IMR-90 (cell line): Measurements from ENCODE around the gene NKIRAS1. TPM values are rescaled to one million over a fixed set of nuclear protein-coding genes. Genes with fewer than 3 reads are reported as not detected.

Experiments
- ATAC-seq: fragments of 200-7000 bp; cut with Tn5 transposase; 2 replicates; pipeline ENCODE4 v1.9.1; 2020; ENCODE audit warnings: low read depth, mild to moderate bottlenecking, moderate library complexity
- BruUV-seq: library from RNA; stranded (reverse); fragments of 400-500 nt; replicated peaks from 2 replicates; lab custom pipeline; 2021; lab: Mats Ljungman, UMichigan
- CTCF ChIA-PET: fragments of 300-600 bp; formaldehyde crosslinking; extraction: SDS; loops from one replicate; lab custom pipeline; 2021; ENCODE audit warnings: antibody characterized with exemption; lab: Yijun Ruan, JAX
- POLR2A ChIA-PET: fragments of 300-600 bp; sonication (Branson Sonifier 250); formaldehyde crosslinking; loops from one replicate; lab custom pipeline; 2022; ENCODE audit warnings: antibody characterized with exemption; ENCODE audit not compliant: unreplicated experiment; lab: Charles Lee
- DNase-seq: peaks from one replicate; pipeline ENCODE4 v3.0.0; 2013
- H2AFZ ChIP-seq: replicated peaks from 2 replicates; pipeline ENCODE3; 2013; ENCODE audit warnings: low read length, mild to moderate bottlenecking; ENCODE audit not compliant: poor library complexity
- H2AK5ac ChIP-seq: 2 replicates; pipeline ENCODE4 v1.6.1; 2013; ENCODE audit warnings: low read depth, low read length, inconsistent platforms
- H2AK9ac ChIP-seq: replicated peaks from 2 replicates; pipeline ENCODE3; 2013; ENCODE audit warnings: mild to moderate bottlenecking, low read depth, low read length, moderate library complexity; ENCODE audit not compliant: poor library complexity
- H2BK120ac ChIP-seq: 2 replicates; pipeline ENCODE4 v1.6.1; 2013; ENCODE audit warnings: low read depth, low read length, inconsistent platforms
- H2BK15ac ChIP-seq: 3 replicates; pipeline ENCODE4 v1.6.1; 2013; ENCODE audit warnings: low read depth, low read length, inconsistent platforms
- H2BK20ac ChIP-seq: 2 replicates; pipeline ENCODE4 v1.6.1; 2013; ENCODE audit warnings: low read depth, mild to moderate bottlenecking, inconsistent platforms, low read length, moderate library complexity
- H2BK5ac ChIP-seq: 2 replicates; pipeline ENCODE4 v1.6.1; 2013; ENCODE audit warnings: mild to moderate bottlenecking, low read depth, low read length, inconsistent platforms; ENCODE audit not compliant: poor library complexity, severe bottlenecking
- H3K14ac ChIP-seq: replicated peaks from 2 replicates; pipeline ENCODE4 v1.6.1; 2013; ENCODE audit warnings: low read depth, low read length, inconsistent platforms
- H3K18ac ChIP-seq: 2 replicates; pipeline ENCODE4 v1.6.1; 2013; ENCODE audit warnings: low read depth, low read length, control low read depth
- H3K23ac ChIP-seq: 2 replicates; pipeline ENCODE4 v1.6.1; 2013; ENCODE audit warnings: low read depth, low read length, inconsistent platforms
- H3K27ac ChIP-seq: 2 replicates; pipeline ENCODE4 v1.5.1; 2013; ENCODE audit warnings: mild to moderate bottlenecking, control low read depth, low read length; ENCODE audit not compliant: insufficient read depth
- H3K27me3 ChIP-seq: 2 replicates; pipeline ENCODE4 v1.6.1; 2013; ENCODE audit warnings: low read length; ENCODE audit not compliant: control insufficient read depth, insufficient read depth
- H3K36me3 ChIP-seq: 2 replicates; pipeline ENCODE4 v1.6.1; 2013; ENCODE audit warnings: low read length, mixed read lengths; ENCODE audit not compliant: control insufficient read depth, insufficient read depth
- H3K4ac ChIP-seq: 2 replicates; pipeline ENCODE4 v1.6.1; 2013; ENCODE audit warnings: low read depth, low read length, inconsistent platforms
- H3K4me1 ChIP-seq: 2 replicates; pipeline ENCODE4 v1.6.1; 2013; ENCODE audit warnings: low read length, mixed read lengths; ENCODE audit not compliant: control insufficient read depth, insufficient read depth
- H3K4me2 ChIP-seq: 2 replicates; pipeline ENCODE4 v1.6.1; 2013; ENCODE audit warnings: low read depth, mild to moderate bottlenecking, control low read depth, low read length, moderate library complexity
- H3K4me3 ChIP-seq: 2 replicates; pipeline ENCODE4 v1.5.1; 2013; ENCODE audit warnings: low read depth, mild to moderate bottlenecking, control low read depth, low read length, moderate library complexity; ENCODE audit not compliant: insufficient read depth
- H3K56ac ChIP-seq: 2 replicates; pipeline ENCODE4 v1.6.1; 2013; ENCODE audit warnings: low read length, inconsistent platforms; ENCODE audit not compliant: insufficient read depth; ENCODE audit errors: extremely low read depth
- H3K79me1 ChIP-seq, 2 experiments: 2 replicates each; pipeline ENCODE4 v1.6.1; 2013; ENCODE audit warnings: low read length in 2 of 2, inconsistent platforms in 1 of 2, low read depth in 1 of 2
- H3K9ac ChIP-seq: 2 replicates; pipeline ENCODE4 v1.6.1; 2013; ENCODE audit warnings: low read depth, low read length, control low read depth
- H3K9me1 ChIP-seq: 2 replicates; pipeline ENCODE4 v1.6.1; 2013; ENCODE audit warnings: low read length, inconsistent platforms; ENCODE audit not compliant: insufficient read depth
- H3K9me3 ChIP-seq: 2 replicates; pipeline ENCODE4 v1.6.1; 2013; ENCODE audit warnings: low read length; ENCODE audit not compliant: control insufficient read depth, insufficient read depth
- H4K20me1 ChIP-seq: 2 replicates; pipeline ENCODE4 v1.6.1; 2013; ENCODE audit warnings: low read length, inconsistent platforms; ENCODE audit not compliant: insufficient read depth
- H4K5ac ChIP-seq: 2 replicates; pipeline ENCODE4 v1.6.1; 2013; ENCODE audit warnings: mild to moderate bottlenecking, low read depth, low read length, control low read depth
- H4K8ac ChIP-seq, 2 experiments: 2 replicates each; pipeline ENCODE4 v1.6.1; 2013; ENCODE audit warnings: low read depth in 2 of 2, low read length in 2 of 2, control low read depth in 1 of 2, inconsistent platforms in 1 of 2
- H4K91ac ChIP-seq: 2 replicates; pipeline ENCODE4 v1.6.1; 2013; ENCODE audit warnings: low read depth, low read length, inconsistent platforms; ENCODE audit not compliant: insufficient read depth
- BHLHE40 ChIP-seq: fragments of 150-350 bp; IDR thresholded peaks from 2 replicates; pipeline ENCODE4 v1.6.1; 2016; ENCODE audit warnings: mild to moderate bottlenecking, low read depth, low read length
- CEBPB ChIP-seq: IDR thresholded peaks from 2 replicates; pipeline ENCODE4 v1.6.1; 2012; ENCODE audit warnings: low read depth, low read length, improper control_type of control experiment
- CHD1 ChIP-seq: IDR thresholded peaks from 2 replicates; pipeline ENCODE4 v1.6.1; 2012; ENCODE audit warnings: low read depth, low read length, improper control_type of control experiment
- FOS ChIP-seq: fragments of 150-350 bp; IDR thresholded peaks from 2 replicates; pipeline ENCODE4 v1.6.1; 2016; ENCODE audit warnings: low read depth, low read length
- MAFK ChIP-seq: IDR thresholded peaks from 2 replicates; pipeline ENCODE4 v1.6.1; 2012; ENCODE audit warnings: low read depth, low read length, improper control_type of control experiment
- MAZ ChIP-seq: IDR thresholded peaks from 2 replicates; pipeline ENCODE4 v1.6.1; 2012; ENCODE audit warnings: low read depth, mild to moderate bottlenecking, low read length, improper control_type of control experiment, moderate library complexity, borderline replicate concordance
- MXI1 ChIP-seq: IDR thresholded peaks from 2 replicates; pipeline ENCODE4 v1.6.1; 2012; ENCODE audit warnings: low read depth, mild to moderate bottlenecking, low read length, moderate library complexity, borderline replicate concordance
- NFE2L2 ChIP-seq: fragments of 150-350 bp; IDR thresholded peaks from 2 replicates; pipeline ENCODE4 v1.6.1; 2016; ENCODE audit warnings: low read depth, mild to moderate bottlenecking, low read length
- POLR2A ChIP-seq: IDR thresholded peaks from 2 replicates; pipeline ENCODE4 v1.6.1; 2012; ENCODE audit warnings: mild to moderate bottlenecking, low read depth, low read length
- RAD21 ChIP-seq: IDR thresholded peaks from 2 replicates; pipeline ENCODE4 v1.6.1; 2012; ENCODE audit warnings: low read length, improper control_type of control experiment
- SMC3 ChIP-seq: fragments of 150-350 bp; IDR thresholded peaks from 2 replicates; pipeline ENCODE4 v1.6.1; 2016; ENCODE audit warnings: low read depth, mild to moderate bottlenecking, antibody characterized with exemption, low read length, moderate library complexity
- USF2 ChIP-seq: fragments of 150-350 bp; IDR thresholded peaks from 2 replicates; pipeline ENCODE4 v1.6.1; 2017; ENCODE audit warnings: mild to moderate bottlenecking, antibody characterized with exemption, low read length, low read depth
- WGBS, 2 experiments: methylation state at CpG; one replicate each; pipeline versions ENCODE4 v1.1.5 to v1.1.7; 2013; ENCODE audit warnings: missing lambda C conversion rate in 2 of 2; ENCODE audit not compliant: insufficient read length in 1 of 2; ENCODE audit errors: extremely low coverage in 2 of 2; 5-methylcytosine and 5-hydroxymethylcytosine counted together
- dilution Hi-C: fragments of 300-500 bp; cut with HindIII; formaldehyde crosslinking; loops from one replicate; pipeline ENCODE4 v1.14.3; 2018; ENCODE audit warnings: low sequenced_read_pairs; ENCODE audit not compliant: unreplicated experiment
- in situ Hi-C: fragments of 300-500 bp; cut with MboI; formaldehyde crosslinking; loops from 3 replicates; pipeline ENCODE4 v1.14.3; 2019; ENCODE audit warnings: low sequenced_read_pairs, inconsistent platforms, mixed read lengths
- intact Hi-C: fragments of 100-400 bp; cut with micrococcal nuclease; formaldehyde crosslinking; loops from 2 replicates; pipeline ENCODE4 v1.10.0; 2022
- polyA plus RNA-seq, 3 experiments: library from polyadenylated mRNA; depleted of rRNA; stranded (reverse); fragments of >200 nt; gene quantifications; 2 replicates each; pipeline ENCODE4 v1.2.3, GENCODE V29; 2012; ENCODE audit warnings: low replicate concordance in 1 of 3
- total RNA-seq: library from RNA; depleted of rRNA; stranded (reverse); fragments of >200 nt; gene quantifications from 2 replicates; pipeline ENCODE4 v1.2.3, GENCODE V29; 2012

The NKIRAS1 gene
- total and polyA plus RNA-seq, 2 of the 4 experiments (the other 2 are of a cell fraction): 6.1 to 6.8 TPM

GRCh38 chr3:23885210-23885609 is 31.6 kb downstream of the NKIRAS1 start:
- no peak for ATAC-seq
- no peak for TF ChIP-seq FOS
- no peak for TF ChIP-seq BHLHE40
- TF ChIP-seq MAFK: no peak
- no peak for TF ChIP-seq SMC3
- no peak for TF ChIP-seq NFE2L2
- no peak for TF ChIP-seq POLR2A
- no peak for TF ChIP-seq MAZ
- TF ChIP-seq MXI1: no peak
- TF ChIP-seq CEBPB: no peak
- no peak for TF ChIP-seq CHD1
- TF ChIP-seq RAD21: no peak
- TF ChIP-seq USF2: no peak
- POLR2A ChIA-PET: no interaction called here

More at GRCh38 chr3:23885210-23885609, 31.6 kb downstream of the NKIRAS1 start:
- H4K8ac ChIP-seq: no peak overlapping the region
- dilution Hi-C loops (no loop called here), intact Hi-C loops (no loop called here), in situ Hi-C loops (loop anchor here (25.0 kb wide), 2 partner anchors 352 to 802 kb away; no protein-coding TSS in a partner anchor)
- no peak overlapping the region for H2BK120ac ChIP-seq
- peaks cover 6% of the 10 kb centered on the region for H4K20me1 ChIP-seq
- no peak overlapping the region for H2BK5ac ChIP-seq
- no TSS peak for BruUV-seq
- 100% methylated on average over 1 of the region's 6 CpGs; no CpG with 5 or more reads in 1 of the 2 experiments for WGBS, 2 experiments
- DNase-seq: no peak
- peaks cover 12% of the 10 kb centered on the region; the same call in 1 of the 2 replicates for H3K36me3 ChIP-seq
- no peak overlapping the region for H3K4me2 ChIP-seq
- H3K4ac ChIP-seq: no peak overlapping the region
- H4K5ac ChIP-seq: no peak overlapping the region
- no peak overlapping the region for H3K27ac ChIP-seq
- H3K4me1 ChIP-seq: no peaks in the 10 kb centered on the region
- CTCF ChIA-PET: no interaction called here
- no peak overlapping the region for H2AK5ac ChIP-seq
- peaks cover 26 to 42% of the 10 kb centered on the region in 2 experiments for H3K79me1 ChIP-seq
- H3K14ac ChIP-seq: no peak overlapping the region
- no peak overlapping the region for H3K18ac ChIP-seq
- H3K9me3 ChIP-seq: no peaks in the 10 kb centered on the region
- H2BK20ac ChIP-seq: no peak overlapping the region
- no peak overlapping the region for H4K91ac ChIP-seq
- no peak overlapping the region for H2AK9ac ChIP-seq
- no peak overlapping the region for H2AFZ ChIP-seq
- H3K9me1 ChIP-seq: peaks cover 3% of the 10 kb centered on the region; the same call in 1 of the 2 replicates
- H3K4me3 ChIP-seq: no peak overlapping the region
- no peak overlapping the region for H3K23ac ChIP-seq
- H3K9ac ChIP-seq: no peak overlapping the region
- H3K27me3 ChIP-seq: no peaks in the 10 kb centered on the region
- no peak overlapping the region for H3K56ac ChIP-seq
- H2BK15ac ChIP-seq: no peak overlapping the region
